HL-60 (cell line): ENCODE measurements around the gene NEU2.

Source experiments
- DNase-seq, 2 experiments: peaks; one replicate each; pipeline ENCODE4 v3.0.0-alpha.2; 2010 to 2020; ENCODE audit warnings: low read depth in 1 of 2, low spot score in 1 of 2
- H3K27ac ChIP-seq: fragments of 250-450 bp; sonication (Bioruptor Pico); replicated peaks from 2 replicates; pipeline ENCODE4 v1.5.1; 2020; ENCODE audit warnings: mild to moderate bottlenecking, moderate library complexity
- H3K27me3 ChIP-seq: fragments of 250-450 bp; sonication (Bioruptor Pico); 2 replicates; pipeline ENCODE4 v1.5.1; 2021; ENCODE audit warnings: mild to moderate bottlenecking, moderate library complexity; ENCODE audit not compliant: insufficient read depth, poor library complexity, severe bottlenecking
- H3K4me3 ChIP-seq: replicated peaks from 2 replicates; pipeline ENCODE4 v1.5.1; 2011; ENCODE audit warnings: mild to moderate bottlenecking, control low read depth, low read length; ENCODE audit not compliant: insufficient read depth
- GABPA ChIP-seq: IDR thresholded peaks from 2 replicates; pipeline ENCODE4 v1.6.1; 2012; ENCODE audit warnings: low read depth
- POLR2AphosphoS5 ChIP-seq: IDR thresholded peaks from 2 replicates; pipeline ENCODE4 v1.6.1; 2012; ENCODE audit warnings: low read depth
- SPI1 ChIP-seq: IDR thresholded peaks from 2 replicates; pipeline ENCODE4 v1.6.1; 2012; ENCODE audit warnings: low read depth, mild to moderate bottlenecking, borderline replicate concordance
- long read RNA-seq: library from polyadenylated mRNA; unstranded; transcript quantifications from one replicate; pipeline ENCODE4 v2.0.0, GENCODE V29; 2020
- TF ChIP-seq, protein P1 (sequence below): IDR thresholded peaks from one replicate; pipeline ENCODE4 v1.5.1; 2011; ENCODE audit warnings: low read length, control low read depth, inconsistent platforms; ENCODE audit not compliant: insufficient read depth
- TF ChIP-seq, protein P2 (sequence below): IDR thresholded peaks from 2 replicates; pipeline ENCODE4 v1.6.1; 2012; ENCODE audit warnings: low read depth; ENCODE audit not compliant: insufficient replicate concordance

Gene NEU2
- long read RNA-seq: 0 reads

DNA sequence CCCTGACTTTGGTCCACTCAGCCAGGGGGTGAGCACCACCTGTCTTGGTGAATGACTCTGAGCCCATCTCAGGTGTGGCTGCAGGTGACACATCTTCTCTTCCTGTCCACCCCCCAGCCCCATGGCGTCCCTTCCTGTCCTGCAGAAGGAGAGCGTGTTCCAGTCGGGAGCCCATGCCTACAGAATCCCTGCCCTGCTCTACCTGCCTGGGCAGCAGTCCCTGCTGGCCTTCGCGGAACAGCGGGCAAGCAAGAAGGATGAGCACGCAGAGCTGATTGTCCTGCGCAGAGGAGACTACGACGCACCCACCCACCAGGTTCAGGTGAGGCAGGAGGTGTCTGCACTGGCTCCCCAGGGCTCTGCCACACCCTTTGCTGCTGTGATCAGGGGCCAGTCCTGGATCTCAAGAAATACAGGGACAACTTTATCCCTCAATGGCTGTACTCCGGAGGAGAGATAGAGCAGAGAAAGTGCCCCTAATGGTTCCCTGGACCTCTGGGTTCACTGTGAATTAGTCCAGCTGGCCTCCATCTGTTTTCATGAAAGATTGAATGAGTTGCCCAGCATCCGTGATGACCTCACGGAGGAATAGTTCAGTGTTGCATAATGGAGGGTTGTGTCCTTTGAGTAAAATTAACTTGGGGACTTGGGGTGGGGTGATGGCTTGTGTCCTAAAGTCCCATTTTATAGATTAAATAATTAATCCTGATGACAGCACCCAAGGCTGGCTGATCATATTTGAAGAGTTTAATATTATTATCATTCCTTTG lies at the start of gene NEU2:
NEU2 (plus strand) TSS at position 122 of the 770 bp plus-strand sequence; CDS start at position 122, 0 bp downstream.
- H3K27me3 ChIP-seq: no peaks in the 10 kb centered on the region
- H3K4me3 ChIP-seq: no peak within 1 kb of the TSS
- DNase-seq: no peak
- TF ChIP-seq GABPA: no peak
- TF ChIP-seq, protein P1, sequence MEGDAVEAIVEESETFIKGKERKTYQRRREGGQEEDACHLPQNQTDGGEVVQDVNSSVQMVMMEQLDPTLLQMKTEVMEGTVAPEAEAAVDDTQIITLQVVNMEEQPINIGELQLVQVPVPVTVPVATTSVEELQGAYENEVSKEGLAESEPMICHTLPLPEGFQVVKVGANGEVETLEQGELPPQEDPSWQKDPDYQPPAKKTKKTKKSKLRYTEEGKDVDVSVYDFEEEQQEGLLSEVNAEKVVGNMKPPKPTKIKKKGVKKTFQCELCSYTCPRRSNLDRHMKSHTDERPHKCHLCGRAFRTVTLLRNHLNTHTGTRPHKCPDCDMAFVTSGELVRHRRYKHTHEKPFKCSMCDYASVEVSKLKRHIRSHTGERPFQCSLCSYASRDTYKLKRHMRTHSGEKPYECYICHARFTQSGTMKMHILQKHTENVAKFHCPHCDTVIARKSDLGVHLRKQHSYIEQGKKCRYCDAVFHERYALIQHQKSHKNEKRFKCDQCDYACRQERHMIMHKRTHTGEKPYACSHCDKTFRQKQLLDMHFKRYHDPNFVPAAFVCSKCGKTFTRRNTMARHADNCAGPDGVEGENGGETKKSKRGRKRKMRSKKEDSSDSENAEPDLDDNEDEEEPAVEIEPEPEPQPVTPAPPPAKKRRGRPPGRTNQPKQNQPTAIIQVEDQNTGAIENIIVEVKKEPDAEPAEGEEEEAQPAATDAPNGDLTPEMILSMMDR: no peak
- TF ChIP-seq, protein P2, sequence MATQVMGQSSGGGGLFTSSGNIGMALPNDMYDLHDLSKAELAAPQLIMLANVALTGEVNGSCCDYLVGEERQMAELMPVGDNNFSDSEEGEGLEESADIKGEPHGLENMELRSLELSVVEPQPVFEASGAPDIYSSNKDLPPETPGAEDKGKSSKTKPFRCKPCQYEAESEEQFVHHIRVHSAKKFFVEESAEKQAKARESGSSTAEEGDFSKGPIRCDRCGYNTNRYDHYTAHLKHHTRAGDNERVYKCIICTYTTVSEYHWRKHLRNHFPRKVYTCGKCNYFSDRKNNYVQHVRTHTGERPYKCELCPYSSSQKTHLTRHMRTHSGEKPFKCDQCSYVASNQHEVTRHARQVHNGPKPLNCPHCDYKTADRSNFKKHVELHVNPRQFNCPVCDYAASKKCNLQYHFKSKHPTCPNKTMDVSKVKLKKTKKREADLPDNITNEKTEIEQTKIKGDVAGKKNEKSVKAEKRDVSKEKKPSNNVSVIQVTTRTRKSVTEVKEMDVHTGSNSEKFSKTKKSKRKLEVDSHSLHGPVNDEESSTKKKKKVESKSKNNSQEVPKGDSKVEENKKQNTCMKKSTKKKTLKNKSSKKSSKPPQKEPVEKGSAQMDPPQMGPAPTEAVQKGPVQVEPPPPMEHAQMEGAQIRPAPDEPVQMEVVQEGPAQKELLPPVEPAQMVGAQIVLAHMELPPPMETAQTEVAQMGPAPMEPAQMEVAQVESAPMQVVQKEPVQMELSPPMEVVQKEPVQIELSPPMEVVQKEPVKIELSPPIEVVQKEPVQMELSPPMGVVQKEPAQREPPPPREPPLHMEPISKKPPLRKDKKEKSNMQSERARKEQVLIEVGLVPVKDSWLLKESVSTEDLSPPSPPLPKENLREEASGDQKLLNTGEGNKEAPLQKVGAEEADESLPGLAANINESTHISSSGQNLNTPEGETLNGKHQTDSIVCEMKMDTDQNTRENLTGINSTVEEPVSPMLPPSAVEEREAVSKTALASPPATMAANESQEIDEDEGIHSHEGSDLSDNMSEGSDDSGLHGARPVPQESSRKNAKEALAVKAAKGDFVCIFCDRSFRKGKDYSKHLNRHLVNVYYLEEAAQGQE: no peak
- TF ChIP-seq SPI1: no peak
- no peak for TF ChIP-seq POLR2AphosphoS5
- no peak within 1 kb of the TSS for H3K27ac ChIP-seq

DNA sequence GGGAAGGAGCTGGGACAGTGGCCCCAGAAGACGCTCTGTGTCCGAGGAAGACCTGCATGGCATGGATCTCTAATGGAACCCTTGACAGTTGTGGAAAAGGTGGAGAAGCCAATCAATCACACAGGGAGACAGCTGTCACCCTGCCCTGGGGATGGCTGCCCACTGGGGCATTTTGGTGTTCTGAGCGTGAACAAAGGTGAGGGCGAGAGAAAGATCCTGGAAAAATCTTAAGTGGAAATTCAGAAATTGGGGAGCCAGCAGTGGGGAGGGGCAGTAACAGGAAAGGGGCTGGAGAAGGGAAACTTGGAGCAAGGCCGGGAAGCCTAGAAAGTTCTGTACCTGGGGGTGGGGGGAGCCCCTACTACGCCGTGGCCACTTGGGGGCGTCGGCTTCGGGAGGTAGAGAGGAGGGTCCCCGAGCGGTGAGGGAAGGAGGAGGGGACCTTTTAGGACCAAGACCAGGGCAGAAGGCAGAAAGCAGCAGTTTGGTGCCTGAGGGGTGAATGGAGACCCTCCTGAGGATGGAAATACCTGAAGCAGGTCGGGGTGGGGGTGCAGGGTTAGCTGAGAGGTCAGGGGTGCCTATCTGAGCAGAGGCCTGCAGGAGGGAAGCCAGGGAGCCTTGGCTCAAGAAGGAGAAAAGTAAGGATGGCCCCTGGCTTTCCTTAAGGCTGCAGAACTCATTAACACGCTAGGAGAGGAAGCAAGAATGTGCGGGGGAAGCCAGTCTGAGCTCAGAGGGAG lies 49.4 kb upstream of the NEU2 start:
- no peak overlapping the region for H3K27ac ChIP-seq
- DNase-seq: no peak
- no peaks in the 10 kb centered on the region for H3K27me3 ChIP-seq
- no peak overlapping the region for H3K4me3 ChIP-seq
- TF ChIP-seq, protein P1: no peak
- no peak for TF ChIP-seq POLR2AphosphoS5
- no peak for TF ChIP-seq GABPA
- no peak for TF ChIP-seq SPI1
- TF ChIP-seq, protein P2: no peak

DNA sequence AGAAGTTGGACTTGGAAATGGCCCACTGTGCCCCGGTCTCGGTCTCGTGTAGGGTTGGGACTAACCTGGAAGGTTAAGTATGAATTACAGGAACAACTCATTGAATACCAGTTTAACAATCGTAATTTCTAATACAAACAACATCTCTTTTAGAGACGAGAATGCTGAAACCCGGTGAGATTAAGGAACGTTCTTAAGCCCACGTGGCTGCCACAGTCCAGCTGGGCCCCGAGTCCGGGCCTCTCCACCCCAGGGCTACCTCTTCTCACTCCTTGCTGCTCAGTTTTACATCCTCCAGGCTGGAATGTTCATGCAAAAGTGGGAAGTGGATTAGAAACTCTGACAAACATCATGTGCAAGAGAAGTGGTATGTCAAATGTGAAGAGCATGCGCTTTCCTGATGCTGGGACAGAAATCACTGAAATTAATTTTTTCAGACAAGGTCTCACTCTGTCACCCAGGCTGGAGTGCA lies 48.8 kb upstream of the NEU2 start:
- Histone ChIP-seq H3K27ac (no peak overlapping the region), H3K4me3 (no peak overlapping the region), H3K27me3 (no peaks in the 10 kb centered on the region)
- no peak for DNase-seq
- TF ChIP-seq POLR2AphosphoS5 (no peak), SPI1 (no peak), GABPA (no peak)
- TF ChIP-seq, protein P2: no peak
- TF ChIP-seq, protein P1: no peak
